ENCODE measurements around the gene DOLK.

DOLK gene

DNA sequence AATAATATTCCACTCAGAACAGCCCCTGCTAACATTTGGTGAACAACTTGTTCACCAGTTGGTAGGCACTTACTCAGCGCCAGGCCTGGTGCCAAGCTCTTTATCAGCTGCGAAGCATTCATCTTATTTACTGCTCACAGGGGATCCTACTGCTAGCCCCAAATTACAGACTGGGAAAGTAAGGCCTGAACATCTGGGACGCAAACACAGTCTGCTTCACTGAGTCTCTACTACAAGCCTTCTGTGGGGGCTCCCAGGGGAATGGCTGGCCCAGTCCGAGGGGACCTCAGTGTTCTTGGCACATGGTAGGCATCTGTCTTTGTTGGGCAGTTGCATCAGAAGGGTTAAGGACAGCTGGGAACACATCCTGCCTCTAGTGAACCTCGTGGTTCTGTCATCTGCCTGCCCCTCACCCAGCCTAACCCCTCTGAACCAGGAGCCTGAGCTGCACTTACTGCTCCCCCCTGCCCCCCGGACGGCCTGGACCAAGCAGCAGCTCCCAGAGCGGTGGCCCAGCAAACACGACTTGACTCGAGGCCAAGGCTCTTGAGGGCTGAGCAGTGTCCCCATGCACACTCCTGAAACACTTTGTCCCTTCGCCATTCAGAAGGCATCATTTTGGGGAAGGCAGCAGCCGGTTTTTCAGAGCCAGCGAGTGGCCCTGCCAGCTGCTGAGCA is 26.9 kb downstream of the DOLK start, which contains the start of gene PHYHD1:
Gene PHYHD1 (plus strand): TSS at position 602 of the 678 bp plus-strand sequence. CDS start 1,342 bp downstream, outside the sequence.
- Mint-ChIP-seq H3K4me1 (peaks cover 14% of the 10 kb centered on the region), H3K27ac (no peak within 1 kb of the TSS), H3K36me3 (peaks cover 24% of the 10 kb centered on the region), H3K9me3 (no peaks in the 10 kb centered on the region), H3K4me3 (no peak within 1 kb of the TSS), H3K27me3 (no peaks in the 10 kb centered on the region)
- DNase-seq, result no peak
- CTCF ChIA-PET, result interaction anchor here (0.6 kb wide), 1 partner anchor 67 kb away, joined by 4 read pairs; no protein-coding TSS in a partner anchor

DNA sequence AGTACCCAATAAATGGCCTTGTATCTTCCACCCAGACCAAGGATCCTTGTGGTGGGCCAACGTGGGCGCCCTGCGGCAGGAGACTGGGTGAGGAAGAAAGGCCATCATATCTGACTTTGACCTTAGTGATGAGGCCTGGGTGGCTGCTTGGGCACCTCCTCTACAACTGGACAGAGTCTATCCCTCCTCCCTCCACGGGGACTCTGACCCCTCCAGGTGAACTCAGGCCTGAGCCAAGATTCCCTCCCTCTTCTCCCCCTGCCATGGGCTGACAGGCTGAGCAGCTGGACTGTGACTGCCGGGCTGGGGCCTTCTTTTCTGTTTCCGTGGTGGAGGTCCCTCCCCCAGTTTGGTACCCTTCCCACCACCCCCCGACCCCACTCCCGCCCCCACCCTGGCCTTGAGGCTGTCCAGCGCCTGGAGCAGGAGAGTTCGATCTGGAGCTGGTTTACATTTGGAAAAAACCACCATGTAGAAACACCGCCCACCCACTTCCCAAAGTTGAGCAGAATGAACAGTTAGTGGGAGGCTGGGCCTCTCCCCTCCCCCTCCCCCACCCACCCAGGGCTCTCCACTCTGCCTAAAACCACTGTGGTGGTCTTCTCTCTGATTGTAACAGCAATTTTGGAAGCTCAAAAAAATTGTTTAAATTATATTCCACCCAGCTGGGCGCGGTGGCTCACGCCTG is 27.9 kb downstream of the DOLK start:
- Mint-ChIP-seq H3K9me3 (no peaks in the 10 kb centered on the region), H3K4me3 (no peak overlapping the region), H3K27ac (no peak overlapping the region), H3K27me3 (no peaks in the 10 kb centered on the region), H3K36me3 (peaks cover 27% of the 10 kb centered on the region), H3K4me1 (peaks cover 11% of the 10 kb centered on the region)
- no peak for DNase-seq
- CTCF ChIA-PET, result interaction anchor here (0.6 to 1.5 kb wide), 2 partner anchors 8 to 285 kb away, joined by 3 to 10 read pairs; no protein-coding TSS in a partner anchor

DNA sequence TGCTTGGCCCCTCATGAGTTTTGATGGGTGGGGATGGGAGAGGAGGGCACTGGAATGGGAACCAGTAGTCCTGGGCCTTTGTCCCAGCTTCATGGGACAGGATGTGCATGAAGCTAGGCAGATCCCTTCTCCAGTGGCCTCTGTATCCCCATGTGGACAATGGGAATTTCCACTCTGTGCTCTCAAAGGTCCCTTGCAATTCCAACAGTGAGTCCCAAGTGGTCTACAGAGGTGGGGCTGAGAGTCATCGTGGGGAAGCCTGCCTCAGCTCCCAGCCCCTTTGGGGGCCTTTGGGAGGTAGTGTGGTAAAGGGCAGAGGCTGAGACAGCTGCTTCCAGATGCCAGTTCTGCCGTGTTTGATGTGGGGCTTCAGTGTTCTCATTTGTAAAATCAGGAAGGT is 28.5 kb downstream of the DOLK start:
- Mint-ChIP-seq H3K27me3 (no peaks in the 10 kb centered on the region), H3K27ac (peak overlapping the region; percentile 37)

DNA sequence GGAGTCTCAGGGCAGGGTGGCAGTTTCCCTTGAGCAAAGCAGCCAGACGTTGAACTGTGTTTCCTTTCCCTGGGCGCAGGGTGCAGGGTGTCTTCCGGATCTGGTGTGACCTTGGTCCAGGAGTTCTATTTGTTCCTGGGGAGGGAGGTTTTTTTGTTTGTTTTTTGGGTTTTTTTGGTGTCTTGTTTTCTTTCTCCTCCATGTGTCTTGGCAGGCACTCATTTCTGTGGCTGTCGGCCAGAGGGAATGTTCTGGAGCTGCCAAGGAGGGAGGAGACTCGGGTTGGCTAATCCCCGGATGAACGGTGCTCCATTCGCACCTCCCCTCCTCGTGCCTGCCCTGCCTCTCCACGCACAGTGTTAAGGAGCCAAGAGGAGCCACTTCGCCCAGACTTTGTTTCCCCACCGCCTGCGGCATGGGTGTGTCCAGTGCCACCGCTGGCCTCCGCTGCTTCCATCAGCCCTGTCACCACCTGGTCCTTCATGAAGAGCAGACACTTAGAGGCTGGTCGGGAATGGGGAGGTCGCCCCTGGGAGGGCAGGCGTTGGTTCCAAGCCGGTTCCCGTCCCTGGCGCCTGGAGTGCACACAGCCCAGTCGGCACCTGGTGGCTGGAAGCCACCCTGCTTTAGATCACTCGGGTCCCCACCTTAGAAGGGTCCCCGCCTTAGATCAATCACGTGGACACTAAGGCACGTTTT is 30.1 kb downstream of the DOLK start:
- no peaks in the 10 kb centered on the region for H3K27me3 Mint-ChIP-seq
- H3K27ac Mint-ChIP-seq, result peak overlapping the region; percentile 49
- peaks cover 40% of the 10 kb centered on the region for H3K36me3 Mint-ChIP-seq
- H3K9me3 Mint-ChIP-seq, result no peaks in the 10 kb centered on the region
- DNase-seq, result no peak
- no peak overlapping the region for H3K4me3 Mint-ChIP-seq
- peaks cover 28% of the 10 kb centered on the region for H3K4me1 Mint-ChIP-seq
- CTCF ChIA-PET, result interaction anchor here (2.2 kb wide), 1 partner anchor 12 kb away, joined by 8 read pairs; no protein-coding TSS in a partner anchor

More for the DNA sequence above, 28.5 kb downstream of the DOLK start:
- Mint-ChIP-seq H3K4me3 (no peak overlapping the region), H3K9me3 (no peaks in the 10 kb centered on the region), H3K4me1 (peaks cover 12% of the 10 kb centered on the region), H3K36me3 (peaks cover 27% of the 10 kb centered on the region)
- no peak for DNase-seq
- CTCF ChIA-PET, result interaction anchor here (1.5 kb wide), 1 partner anchor 9 kb away, joined by 10 read pairs; no protein-coding TSS in a partner anchor

DNA sequence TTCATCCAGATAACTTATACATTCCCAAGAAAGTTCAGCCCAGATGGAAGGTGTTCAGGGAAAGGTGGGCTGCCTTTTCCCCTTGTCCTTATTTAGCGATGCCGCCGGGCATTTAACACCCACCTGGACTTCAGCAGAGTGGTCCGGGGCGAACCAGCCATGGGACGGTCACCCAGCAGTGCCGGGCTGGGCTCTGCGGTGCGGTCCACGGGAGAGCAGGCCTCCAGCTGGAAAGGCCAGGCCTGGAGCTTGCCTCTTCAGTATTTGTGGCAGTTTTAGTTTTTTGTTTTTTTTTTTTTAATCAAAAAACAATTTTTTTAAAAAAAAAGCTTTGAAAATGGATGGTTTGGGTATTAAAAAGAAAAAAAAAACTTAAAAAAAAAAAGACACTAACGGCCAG is 30.7 kb downstream of the DOLK start:
- Mint-ChIP-seq H3K9me3 (no peaks in the 10 kb centered on the region), H3K36me3 (peaks cover 44% of the 10 kb centered on the region), H3K4me3 (no peak overlapping the region), H3K4me1 (peaks cover 31% of the 10 kb centered on the region), H3K27me3 (no peaks in the 10 kb centered on the region), H3K27ac (no peak overlapping the region)
- CTCF ChIA-PET, result interaction anchor here (2.2 kb wide), 1 partner anchor 12 kb away, joined by 8 read pairs; no protein-coding TSS in a partner anchor
- no peak for DNase-seq

DNA sequence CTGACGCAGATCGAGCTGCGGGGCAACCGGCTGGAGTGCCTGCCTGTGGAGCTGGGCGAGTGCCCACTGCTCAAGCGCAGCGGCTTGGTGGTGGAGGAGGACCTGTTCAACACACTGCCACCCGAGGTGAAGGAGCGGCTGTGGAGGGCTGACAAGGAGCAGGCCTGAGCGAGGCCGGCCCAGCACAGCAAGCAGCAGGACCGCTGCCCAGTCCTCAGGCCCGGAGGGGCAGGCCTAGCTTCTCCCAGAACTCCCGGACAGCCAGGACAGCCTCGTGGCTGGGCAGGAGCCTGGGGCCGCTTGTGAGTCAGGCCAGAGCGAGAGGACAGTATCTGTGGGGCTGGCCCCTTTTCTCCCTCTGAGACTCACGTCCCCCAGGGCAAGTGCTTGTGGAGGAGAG is 31.2 kb downstream of the DOLK start:
- Mint-ChIP-seq H3K36me3 (peaks cover 46% of the 10 kb centered on the region), H3K9me3 (no peaks in the 10 kb centered on the region), H3K27me3 (no peaks in the 10 kb centered on the region), H3K27ac (no peak overlapping the region), H3K4me1 (peaks cover 33% of the 10 kb centered on the region), H3K4me3 (no peak overlapping the region)
- CTCF ChIA-PET, result interaction anchor here (2.2 kb wide), 1 partner anchor 13 kb away, joined by 8 read pairs; no protein-coding TSS in a partner anchor
- no peak for DNase-seq

DNA sequence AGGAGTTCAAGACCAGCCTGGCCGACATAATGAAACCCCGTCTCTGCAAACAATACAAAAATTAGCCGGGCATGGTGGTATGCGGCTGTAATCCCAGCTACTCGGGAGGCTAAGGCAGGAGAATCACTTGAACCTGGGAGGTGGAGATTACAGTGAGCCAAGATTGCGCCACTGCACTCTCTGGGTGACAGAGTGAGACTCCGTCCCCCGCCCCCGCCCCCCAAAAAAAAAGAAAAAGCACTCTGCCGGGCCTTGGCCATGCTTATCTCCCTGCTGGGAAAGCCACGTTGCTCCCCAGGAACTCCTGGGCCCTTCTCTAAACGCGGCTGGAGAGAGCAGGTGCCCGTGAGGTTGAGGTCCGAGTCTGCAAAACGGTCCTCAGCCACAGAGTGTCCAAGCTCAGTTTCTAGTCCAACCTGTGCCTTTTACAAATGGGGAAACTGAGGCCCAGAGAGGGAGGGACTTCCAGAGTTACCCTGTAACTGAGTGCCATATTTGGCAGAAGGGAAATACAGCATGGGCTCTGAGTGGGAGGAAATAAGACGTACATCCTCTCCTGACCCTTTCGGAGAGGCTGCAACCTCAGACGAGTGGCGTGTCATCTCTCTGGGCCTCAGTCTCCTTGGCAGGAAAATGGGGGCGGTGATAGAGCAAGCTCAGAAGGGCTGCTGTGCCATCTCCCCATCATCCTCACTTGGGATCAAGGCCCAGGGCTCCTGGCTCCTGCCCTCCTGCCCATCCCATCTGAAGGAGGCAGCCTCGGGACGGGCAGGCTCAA is 33.2 kb downstream of the DOLK start:
- Mint-ChIP-seq H3K27ac (peak overlapping the region; percentile 37), H3K27me3 (no peaks in the 10 kb centered on the region), H3K4me1 (peaks cover 40% of the 10 kb centered on the region), H3K9me3 (no peaks in the 10 kb centered on the region), H3K4me3 (no peak overlapping the region), H3K36me3 (peaks cover 56% of the 10 kb centered on the region)
- no peak for DNase-seq
- CTCF ChIA-PET, result no interaction called here

DNA sequence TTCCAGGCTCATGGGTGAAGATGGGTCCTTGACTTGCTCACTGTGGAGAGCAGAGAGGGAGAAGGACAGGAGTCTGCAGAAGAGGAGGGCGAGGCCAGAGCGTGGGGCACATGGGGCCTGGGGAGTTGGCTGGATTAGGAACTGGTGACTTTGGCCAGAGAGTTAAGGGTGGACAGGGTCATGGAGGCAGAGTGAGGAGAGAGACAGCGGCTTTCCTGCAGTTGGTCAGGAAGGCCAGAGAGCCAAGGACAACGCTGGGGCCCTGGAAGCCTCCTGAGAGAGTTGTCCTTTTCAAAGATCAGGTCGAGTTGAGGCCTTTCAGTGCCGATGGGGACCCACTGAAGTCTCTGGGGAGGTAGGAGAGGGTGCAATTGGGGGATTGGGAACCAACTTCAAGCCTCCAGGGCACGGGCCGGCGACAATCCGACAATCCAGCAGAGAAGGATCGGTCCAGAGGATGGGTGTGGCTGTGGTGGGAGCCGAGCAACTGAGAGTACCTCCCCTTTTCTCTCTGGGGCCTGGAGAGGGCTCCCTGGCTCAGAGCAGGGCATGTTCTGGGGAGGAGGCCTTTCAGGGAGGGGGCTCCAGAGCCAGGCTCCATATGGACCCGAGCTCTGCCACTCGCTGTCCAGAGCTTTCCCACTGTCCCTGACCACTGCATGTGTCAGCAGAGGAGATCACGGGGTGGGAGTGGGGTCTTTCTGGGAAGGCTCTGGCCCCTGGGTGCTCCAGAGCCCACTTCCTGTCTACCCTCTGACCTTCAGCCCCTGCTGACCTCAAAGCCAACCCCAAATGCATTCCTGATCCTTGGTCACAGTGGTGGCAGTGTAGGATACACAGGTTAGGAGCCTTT is 34.1 kb downstream of the DOLK start:
- H3K27me3 Mint-ChIP-seq, result no peaks in the 10 kb centered on the region
- H3K4me1 Mint-ChIP-seq, result peaks cover 45% of the 10 kb centered on the region
- peak overlapping the region; percentile 15 for H3K27ac Mint-ChIP-seq
- no peaks in the 10 kb centered on the region for H3K9me3 Mint-ChIP-seq
- DNase-seq, result no peak
- H3K36me3 Mint-ChIP-seq, result peaks cover 61% of the 10 kb centered on the region
- CTCF ChIA-PET, result interaction anchor here (1.5 kb wide), 1 partner anchor 15 kb away, joined by 5 read pairs; no protein-coding TSS in a partner anchor
- H3K4me3 Mint-ChIP-seq, result no peak overlapping the region

DNA sequence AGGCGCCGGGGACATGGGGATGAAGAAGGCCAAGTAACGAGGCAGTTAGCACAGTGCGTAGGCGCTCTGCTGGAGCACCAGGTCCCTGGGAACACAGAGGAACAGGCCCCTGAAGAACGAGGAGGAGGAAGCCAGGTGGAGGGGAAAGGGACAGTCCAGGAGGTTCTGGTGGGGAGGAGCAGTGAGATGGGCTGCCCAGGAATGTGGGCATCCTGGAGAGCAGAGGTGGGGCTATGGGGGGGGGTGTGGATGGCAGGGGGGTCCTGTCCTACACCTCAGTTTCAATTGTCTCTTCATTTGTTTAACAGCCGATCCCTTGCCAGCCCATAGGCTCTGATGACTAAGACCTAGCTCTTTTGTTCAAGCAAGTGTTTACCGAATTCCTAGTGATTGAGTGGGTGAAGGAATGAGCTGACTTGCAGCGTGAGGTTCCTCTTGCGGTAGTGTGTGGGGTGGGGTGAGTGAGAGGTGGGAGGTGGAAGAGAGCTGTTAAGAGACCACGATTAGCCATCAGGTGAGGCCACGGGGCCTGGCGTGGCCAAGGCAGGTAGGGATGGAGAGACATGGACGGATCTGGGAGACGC is 35.0 kb downstream of the DOLK start:
- H3K36me3 Mint-ChIP-seq, result peaks cover 61% of the 10 kb centered on the region
- CTCF ChIA-PET, result interaction anchor here (1.5 kb wide), 1 partner anchor 16 kb away, joined by 5 read pairs; no protein-coding TSS in a partner anchor
- no peaks in the 10 kb centered on the region for H3K9me3 Mint-ChIP-seq
- H3K27ac Mint-ChIP-seq, result peak overlapping the region; percentile 82
- H3K4me1 Mint-ChIP-seq, result peaks cover 46% of the 10 kb centered on the region
- DNase-seq, result no peak
- H3K27me3 Mint-ChIP-seq, result no peaks in the 10 kb centered on the region
- H3K4me3 Mint-ChIP-seq, result no peak overlapping the region

DNA sequence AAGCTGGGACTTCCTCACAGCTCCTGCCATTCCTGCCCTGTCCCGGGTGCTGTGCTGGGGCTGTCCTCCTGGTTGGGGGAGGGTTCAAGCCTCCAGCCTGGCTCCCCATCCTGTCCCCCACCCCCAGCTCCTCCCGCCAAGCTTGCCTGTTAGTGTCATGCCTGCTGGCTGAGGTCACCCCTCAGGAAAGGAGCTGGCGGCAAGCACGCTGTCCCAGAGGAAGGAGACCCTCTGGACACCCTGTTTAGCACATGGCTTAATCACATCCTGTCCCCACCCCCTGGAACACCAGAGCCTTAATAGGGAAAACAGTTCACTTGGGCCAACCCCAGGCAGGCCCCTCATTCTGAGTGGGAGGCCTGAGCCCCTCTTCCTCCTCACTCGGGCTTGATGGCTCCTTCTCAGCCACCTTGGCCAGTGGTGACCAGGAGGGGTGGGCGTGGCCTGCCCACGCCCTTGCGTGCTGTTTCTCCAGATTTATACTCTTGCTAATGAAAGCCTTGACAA is 35.8 kb downstream of the DOLK start:
- Mint-ChIP-seq H3K36me3 (peaks cover 62% of the 10 kb centered on the region), H3K9me3 (no peaks in the 10 kb centered on the region), H3K4me3 (no peak overlapping the region), H3K27me3 (no peaks in the 10 kb centered on the region), H3K27ac (peak overlapping the region; percentile 82), H3K4me1 (peaks cover 50% of the 10 kb centered on the region)
- no peak for DNase-seq
- CTCF ChIA-PET, result interaction anchor here (1.5 kb wide), 1 partner anchor 17 kb away, joined by 5 read pairs; no protein-coding TSS in a partner anchor

DNA sequence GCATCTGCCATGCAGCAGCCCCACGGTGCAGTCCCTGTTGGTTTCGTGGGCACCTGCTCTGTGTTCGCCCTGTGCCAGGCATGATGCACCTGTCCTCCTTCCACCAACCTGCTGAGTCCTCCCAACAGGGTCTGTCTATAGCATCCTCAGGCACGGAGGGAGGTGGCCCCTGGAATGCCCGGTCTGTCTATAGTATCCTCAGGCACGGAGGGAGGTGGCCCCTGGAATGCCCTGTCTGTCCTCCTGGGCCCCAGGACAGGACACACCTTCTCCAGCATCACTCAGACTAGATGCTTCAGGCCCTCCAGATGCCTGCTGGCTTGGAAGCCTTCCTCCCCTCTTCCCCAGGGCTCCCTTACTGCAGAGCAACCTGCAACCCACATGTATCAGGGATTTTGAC is 36.5 kb downstream of the DOLK start:
- peaks cover 54% of the 10 kb centered on the region for H3K4me1 Mint-ChIP-seq

DNA sequence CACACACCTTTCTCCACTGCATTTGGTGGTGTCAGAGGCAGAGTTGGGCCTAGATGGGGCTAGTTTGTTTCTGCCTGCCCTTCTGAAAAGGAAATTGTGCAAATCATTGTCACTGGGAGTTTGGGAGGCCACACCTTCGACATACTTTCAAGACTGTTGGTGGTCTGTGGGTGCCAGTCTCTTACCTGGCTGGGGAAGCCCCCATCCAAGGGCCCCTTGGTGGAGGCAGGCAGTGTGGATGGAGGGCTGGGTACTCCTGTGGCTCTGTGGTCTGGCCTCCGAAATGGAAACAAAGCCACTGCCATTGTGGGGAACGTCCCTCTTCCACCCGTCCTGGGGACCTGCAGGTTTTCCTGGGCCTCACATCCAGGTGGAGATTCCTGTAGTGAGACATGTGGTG is 37.5 kb downstream of the DOLK start:
- Mint-ChIP-seq H3K27ac (peak overlapping the region; percentile 68), H3K4me3 (no peak overlapping the region), H3K4me1 (peaks cover 60% of the 10 kb centered on the region), H3K9me3 (no peaks in the 10 kb centered on the region), H3K27me3 (no peaks in the 10 kb centered on the region), H3K36me3 (peaks cover 70% of the 10 kb centered on the region)
- CTCF ChIA-PET, result interaction anchor here (1.7 kb wide), 1 partner anchor 18 kb away, joined by 7 read pairs; no protein-coding TSS in a partner anchor
- DNase-seq, result no peak

More for the DNA sequence above, 36.5 kb downstream of the DOLK start:
- Mint-ChIP-seq H3K27me3 (no peaks in the 10 kb centered on the region), H3K9me3 (no peaks in the 10 kb centered on the region), H3K27ac (peak overlapping the region; percentile 78), H3K36me3 (peaks cover 64% of the 10 kb centered on the region), H3K4me3 (no peak overlapping the region)
- no peak for DNase-seq
- CTCF ChIA-PET, result interaction anchor here (0.8 kb wide), 1 partner anchor 33 kb away, joined by 3 read pairs; no protein-coding TSS in a partner anchor
